Neural cell (in vitro differentiated cells): ENCODE measurements around the gene PERCC1.

Experiments
- EP300 ChIP-seq: fragments of 450-650 bp; conservative IDR thresholded peaks from 2 replicates; pipeline ENCODE4 v1.6.1; 2014; ENCODE audit warnings: antibody characterized with exemption, mild to moderate bottlenecking, moderate library complexity; ENCODE audit not compliant: poor library complexity, severe bottlenecking
- EZH2 ChIP-seq: fragments of 200-600, 300-800 bp; shearing (Covaris generic), sonication (generic); IDR thresholded peaks from 2 replicates; pipeline ENCODE4 v1.6.1; 2014; ENCODE audit warnings: antibody characterized with exemption, low read length, borderline replicate concordance, mild to moderate bottlenecking; ENCODE audit not compliant: insufficient read depth, poor library complexity, severe bottlenecking
- RAD21 ChIP-seq: fragments of 450-650 bp; conservative IDR thresholded peaks from 2 replicates; pipeline ENCODE4 v1.6.1; 2014; ENCODE audit warnings: antibody characterized with exemption, mild to moderate bottlenecking, moderate library complexity
- TF ChIP-seq, protein P1 (sequence below): fragments of 450-650 bp; IDR thresholded peaks from 2 replicates; pipeline ENCODE4 v1.5.1; 2014; ENCODE audit warnings: antibody characterized with exemption, mild to moderate bottlenecking, moderate library complexity; ENCODE audit not compliant: poor library complexity, severe bottlenecking

DNA sequence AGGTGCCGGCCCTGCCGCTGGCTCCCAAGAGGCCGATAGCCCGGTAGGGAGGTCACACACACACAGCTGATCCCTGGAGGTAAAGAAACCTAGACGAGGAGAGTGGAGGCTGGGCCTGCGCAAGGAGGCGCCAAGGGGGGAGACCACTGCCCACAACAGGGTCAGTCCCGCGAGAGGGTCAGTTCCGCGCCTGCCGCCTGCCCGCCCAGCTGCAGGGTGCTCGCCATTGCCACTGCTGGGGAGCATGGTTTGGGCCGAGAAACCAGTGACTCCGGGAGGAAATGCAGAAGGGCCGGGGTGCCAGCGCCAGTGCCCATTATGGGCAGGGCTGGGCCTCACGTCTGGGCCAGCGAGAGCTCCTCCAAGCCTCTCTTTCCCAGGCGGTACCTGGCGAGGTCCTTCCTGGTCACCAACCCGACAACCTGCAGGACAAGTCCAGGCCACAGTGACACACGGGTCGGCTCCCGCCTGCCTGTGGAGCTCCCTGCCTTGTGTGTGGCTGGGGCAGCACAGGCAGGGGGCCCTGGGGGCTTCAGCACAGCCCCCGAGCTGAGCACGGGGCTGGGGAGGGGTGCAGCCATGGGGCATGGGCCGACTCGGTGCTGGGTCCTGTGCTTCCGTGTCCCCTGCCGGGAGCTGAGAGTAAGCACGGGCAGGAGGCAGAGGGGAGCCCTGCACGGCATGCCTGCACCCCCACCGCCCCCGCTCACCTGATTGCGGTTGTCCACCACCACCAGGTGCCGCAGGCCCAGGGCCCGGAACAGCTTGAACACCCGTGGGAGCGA, 15.6 kb downstream of the PERCC1 start:
- TF ChIP-seq RAD21 (no peak), EZH2 (no peak), EP300 (no peak)
- TF ChIP-seq, protein P1, sequence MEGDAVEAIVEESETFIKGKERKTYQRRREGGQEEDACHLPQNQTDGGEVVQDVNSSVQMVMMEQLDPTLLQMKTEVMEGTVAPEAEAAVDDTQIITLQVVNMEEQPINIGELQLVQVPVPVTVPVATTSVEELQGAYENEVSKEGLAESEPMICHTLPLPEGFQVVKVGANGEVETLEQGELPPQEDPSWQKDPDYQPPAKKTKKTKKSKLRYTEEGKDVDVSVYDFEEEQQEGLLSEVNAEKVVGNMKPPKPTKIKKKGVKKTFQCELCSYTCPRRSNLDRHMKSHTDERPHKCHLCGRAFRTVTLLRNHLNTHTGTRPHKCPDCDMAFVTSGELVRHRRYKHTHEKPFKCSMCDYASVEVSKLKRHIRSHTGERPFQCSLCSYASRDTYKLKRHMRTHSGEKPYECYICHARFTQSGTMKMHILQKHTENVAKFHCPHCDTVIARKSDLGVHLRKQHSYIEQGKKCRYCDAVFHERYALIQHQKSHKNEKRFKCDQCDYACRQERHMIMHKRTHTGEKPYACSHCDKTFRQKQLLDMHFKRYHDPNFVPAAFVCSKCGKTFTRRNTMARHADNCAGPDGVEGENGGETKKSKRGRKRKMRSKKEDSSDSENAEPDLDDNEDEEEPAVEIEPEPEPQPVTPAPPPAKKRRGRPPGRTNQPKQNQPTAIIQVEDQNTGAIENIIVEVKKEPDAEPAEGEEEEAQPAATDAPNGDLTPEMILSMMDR = no peak
